Cardiac septum (tissue), 1 donor: Measurements from ENCODE around the gene KRTAP25-1. TPM values are rescaled to one million over a fixed set of nuclear protein-coding genes. Genes with fewer than 3 reads are reported as not detected.

Experiments
- DNase-seq: peaks from one replicate; pipeline ENCODE4 v3.0.0-alpha.2; 2020; ENCODE audit warnings: low spot score
- intact Hi-C: fragments of 100-400 bp; cut with DNase I; formaldehyde crosslinking; loops from one replicate; pipeline ENCODE4 v1.14.0; 2022
- long read RNA-seq: library from polyadenylated mRNA; unstranded; transcript quantifications from one replicate; pipeline ENCODE4 v2.0.0, GENCODE V29; 2021
- total RNA-seq: library from RNA; stranded (reverse); fragmentation: NEBNext Ultra II Directional; extraction: Animal tissue kit (Norgen Biotek cat#: 25700); gene quantifications from one replicate; pipeline ENCODE4 v1.2.1, GENCODE V29; 2021
- donor health status: DM: no; HTN: no; CAD: no.

KRTAP25-1 gene, protein sequence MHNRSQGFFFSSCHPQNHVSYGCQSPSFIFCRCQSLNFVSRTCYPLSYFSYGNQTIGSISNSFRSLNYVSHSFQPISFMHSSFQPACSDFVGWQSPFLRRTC
- not detected for total RNA-seq
- long read RNA-seq = 0 reads

DNA sequence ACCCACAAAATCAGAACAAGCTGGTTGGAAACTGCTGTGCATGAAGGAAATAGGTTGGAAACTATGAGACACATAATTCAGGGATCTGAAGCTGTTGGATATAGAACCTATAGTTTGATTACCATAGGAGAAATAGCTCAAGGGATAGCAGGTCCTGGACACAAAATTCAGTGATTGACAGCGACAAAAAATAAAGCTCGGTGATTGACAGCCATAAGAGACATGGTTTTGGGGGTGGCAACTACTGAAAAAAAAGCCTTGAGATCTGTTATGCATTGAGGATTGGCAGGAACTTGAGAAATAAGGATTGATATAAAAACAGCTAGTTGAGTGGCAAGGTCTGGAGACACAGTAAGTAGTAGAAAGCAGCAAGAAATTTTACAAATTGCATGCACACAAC, at the start of gene KRTAP25-1:
TSS of gene KRTAP25-1 (minus strand) at position 300 of the 400 bp plus-strand sequence. CDS start at position 276, 24 bp downstream.
- intact Hi-C loops = no loop called here
- no peak for DNase-seq

DNA sequence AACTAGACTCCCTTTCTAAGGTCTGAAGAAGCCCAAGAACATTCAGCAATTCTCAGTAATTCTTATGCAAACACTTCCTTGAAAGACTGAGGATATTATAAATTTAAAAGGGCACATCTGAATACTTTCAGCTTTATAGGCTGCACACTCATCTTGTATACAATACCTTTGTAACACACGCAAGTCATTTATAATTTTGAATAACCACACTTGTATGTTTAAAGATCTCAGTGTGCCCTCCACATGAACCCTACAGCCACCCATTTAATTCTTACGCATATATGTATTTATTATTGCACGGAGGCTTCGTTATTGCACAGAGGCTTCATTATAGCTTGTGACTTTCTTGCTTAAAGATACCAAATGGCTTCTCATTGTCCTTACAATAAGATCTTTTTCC, 49.4 kb upstream of the KRTAP25-1 start:
- DNase-seq = no peak
- intact Hi-C loops = no loop called here

DNA sequence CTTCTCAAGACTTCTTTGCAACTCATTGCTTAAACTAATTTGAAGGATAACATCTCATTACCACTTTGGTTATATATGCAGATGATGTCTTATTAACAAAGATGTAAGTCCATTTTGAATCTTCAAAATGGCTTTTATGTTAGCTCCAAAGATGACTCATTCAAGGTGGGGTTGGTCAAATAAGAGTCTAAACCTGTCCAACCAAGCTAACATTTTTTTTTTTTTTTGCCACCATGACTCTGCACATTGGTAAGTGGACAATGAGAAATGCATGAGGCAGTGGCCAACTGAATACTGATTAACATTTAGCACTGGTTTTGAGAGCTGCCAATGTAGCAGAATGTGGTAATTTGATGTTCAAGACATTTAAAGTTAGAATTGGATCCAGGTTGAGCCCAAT, 48.5 kb upstream of the KRTAP25-1 start:
- intact Hi-C loops = no loop called here
- no peak for DNase-seq

DNA sequence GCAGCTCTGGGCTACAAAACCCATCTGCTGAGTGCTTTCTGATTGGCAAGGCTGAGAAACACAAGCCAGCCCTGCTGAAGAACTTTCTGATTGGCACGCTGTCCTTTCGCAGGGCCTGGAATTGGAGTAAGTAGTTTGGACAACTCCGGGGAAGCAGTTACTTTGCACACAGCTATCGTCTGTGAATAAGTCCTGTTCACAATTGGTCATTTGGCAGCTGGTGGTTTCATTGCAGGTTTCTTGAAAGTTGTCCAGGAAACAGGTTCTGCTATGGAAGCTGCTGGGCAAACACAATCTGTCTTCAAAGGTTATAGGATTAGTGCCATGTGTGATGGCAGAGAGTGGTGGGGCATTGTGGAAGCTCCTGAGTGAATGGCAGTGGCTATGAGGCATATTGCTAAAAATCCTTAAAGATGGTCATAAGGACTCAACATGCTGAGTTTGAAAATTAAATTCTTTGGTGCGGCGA, 48.0 kb upstream of the KRTAP25-1 start, which contains the start of gene KRTAP27-1:
TSS of gene KRTAP27-1 (minus strand) at position 419 of the 469 bp plus-strand sequence. CDS start at position 393, 26 bp downstream.
- DNase-seq = no peak
- intact Hi-C loops = no loop called here

DNA sequence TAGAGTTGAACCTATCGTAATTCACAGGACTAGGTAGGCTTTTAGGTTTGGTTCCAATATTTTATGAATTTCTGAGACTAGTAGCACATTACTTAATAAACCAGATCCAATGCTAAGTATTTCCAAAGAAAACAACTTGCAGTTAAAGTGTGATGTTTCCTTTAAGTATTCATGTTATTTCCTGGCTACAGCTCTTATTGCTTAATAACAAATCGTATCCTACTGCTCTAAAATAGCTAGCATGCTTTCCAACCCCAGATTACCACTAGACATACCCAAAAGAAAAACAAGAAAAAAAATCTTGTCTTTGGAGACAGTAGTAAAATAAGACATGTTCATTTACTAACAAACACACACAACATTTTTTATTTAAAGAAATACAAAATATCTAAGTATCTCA, 47.3 kb upstream of the KRTAP25-1 start:
- DNase-seq = no peak
- intact Hi-C loops = no loop called here

DNA sequence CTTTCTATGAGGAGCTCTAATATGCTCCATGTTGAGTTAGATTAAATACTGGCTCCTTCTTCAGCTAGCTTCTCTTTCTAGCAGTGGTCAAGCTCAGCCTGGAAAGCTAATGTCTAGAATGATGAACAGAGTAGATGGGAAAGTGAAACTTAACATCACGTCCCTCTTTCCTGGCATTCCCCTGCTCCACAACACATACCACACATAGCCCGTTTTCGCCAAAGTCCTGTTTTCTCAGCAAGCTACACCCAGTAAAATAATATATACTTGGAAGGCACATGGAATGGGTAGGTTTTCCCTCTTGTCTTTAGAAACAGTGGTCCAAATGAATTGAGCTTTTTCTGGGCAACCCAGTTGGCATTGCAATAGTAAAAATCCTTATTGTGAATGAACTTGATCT, 44.4 kb upstream of the KRTAP25-1 start:
- no peak for DNase-seq
- intact Hi-C loops = no loop called here

DNA sequence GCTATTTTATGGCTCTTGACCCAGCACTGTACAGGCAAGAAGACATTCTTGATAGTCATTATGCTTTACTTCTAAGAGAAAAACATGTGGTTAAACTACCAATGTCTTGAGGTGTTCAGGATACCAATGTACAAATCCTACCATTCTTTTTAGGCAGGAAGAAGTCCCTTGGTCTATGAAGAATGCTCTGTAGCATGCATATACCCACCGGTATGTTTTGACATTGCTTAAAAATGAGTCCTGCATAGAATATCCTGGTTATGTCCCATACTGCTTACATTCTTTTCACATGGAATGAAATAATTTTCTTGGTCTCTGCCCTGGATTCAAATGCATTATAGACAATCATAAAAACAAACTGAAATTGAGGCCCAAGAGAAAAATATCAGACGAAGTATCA, 43.4 kb upstream of the KRTAP25-1 start:
- DNase-seq = no peak
- intact Hi-C loops = no loop called here

DNA sequence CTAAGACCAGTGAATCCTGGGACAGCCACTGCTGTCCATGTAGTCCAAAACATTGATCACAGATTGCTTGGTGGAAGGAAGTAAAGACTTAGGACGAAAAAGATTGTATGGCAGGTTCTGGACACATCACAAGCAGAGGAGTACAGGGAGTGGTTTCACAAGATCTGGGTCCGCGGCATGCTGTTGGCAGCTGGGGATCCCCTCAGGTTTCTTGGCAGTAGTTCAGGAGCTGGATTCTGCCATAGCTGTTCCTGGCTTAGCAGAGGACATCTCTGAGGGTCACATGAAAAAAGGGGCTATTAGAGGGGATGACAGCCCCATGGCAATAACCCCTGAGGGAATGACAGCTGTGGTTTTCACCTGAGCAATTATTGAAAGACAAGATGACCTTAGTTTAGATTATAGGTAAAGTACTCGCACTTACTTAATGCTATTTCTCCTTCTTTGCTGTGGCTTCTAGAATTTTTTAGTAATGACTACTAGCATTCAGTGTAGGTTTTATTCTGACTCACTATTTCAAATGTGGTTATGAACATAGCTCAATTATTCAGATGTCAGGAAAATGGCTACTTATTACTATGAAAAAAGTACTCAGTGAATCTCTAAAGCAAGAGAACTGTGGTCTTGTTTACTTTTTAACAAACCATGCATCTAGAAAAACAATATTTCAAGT, 40.0 kb upstream of the KRTAP25-1 start:
- intact Hi-C loops = no loop called here

DNA sequence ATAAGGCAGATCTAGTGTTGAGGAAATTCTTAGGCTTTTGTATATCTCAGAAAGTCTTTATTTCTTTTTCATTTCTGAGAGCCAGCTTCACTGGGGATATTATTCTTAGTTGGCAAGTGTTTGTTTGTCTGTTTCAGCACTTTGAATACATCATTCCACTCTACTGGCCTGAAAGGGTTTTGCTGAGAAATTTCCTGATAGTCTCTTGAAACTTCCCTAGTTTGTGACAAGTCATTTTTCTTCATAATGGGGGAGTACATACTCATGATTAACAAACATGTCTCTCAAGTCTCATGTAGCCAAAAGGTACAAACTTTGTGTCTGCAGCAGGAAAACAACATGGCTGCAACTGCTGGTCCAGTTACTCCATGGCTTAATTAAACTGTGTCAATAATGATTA, 37.1 kb upstream of the KRTAP25-1 start:
- DNase-seq = no peak
- intact Hi-C loops = no loop called here

More for the DNA sequence above, 40.0 kb upstream of the KRTAP25-1 start:
- no peak for DNase-seq

DNA sequence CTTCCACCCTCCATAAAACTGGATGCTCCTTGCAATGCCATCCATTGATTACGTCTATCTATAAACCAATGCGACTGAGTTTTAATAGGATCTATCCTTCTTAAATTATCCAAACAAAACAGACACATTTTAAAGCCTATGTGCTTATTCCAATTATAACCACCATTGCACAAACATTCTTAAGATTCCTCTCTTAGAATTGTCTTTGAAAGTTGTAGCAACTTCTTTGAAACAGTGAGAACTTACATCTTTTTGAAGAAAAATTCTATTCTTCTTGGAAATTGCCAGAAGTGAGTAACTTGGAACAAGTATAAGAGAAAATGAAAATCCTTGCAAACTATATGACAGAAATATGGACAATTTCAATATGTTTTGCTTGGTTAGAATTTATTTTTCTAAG, 30.9 kb upstream of the KRTAP25-1 start, which contains the start of gene KRTAP26-1:
TSS of gene KRTAP26-1 (minus strand) at position 101 of the 400 bp plus-strand sequence. CDS start 280 bp downstream, outside the sequence.
- intact Hi-C loops = no loop called here
- DNase-seq = no peak

DNA sequence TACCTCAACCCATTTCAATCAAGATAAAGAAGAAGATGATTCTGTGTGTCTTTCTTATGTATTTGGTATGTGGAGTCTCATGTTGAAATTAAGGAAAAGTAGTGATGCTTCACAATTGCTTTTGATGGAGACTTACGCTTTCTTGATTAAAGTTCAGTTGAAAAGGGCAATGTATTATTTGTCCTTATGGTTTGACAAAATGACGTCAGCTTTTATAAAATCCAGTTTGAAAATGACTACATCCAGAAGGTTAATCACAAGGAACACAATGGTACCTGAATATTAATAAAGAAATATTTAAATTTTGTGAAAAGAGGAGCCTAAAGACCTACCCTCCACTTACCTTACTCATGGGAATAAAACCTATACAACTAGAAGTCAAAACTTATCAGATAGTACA, 26.4 kb upstream of the KRTAP25-1 start:
- intact Hi-C loops = no loop called here
- no peak for DNase-seq

DNA sequence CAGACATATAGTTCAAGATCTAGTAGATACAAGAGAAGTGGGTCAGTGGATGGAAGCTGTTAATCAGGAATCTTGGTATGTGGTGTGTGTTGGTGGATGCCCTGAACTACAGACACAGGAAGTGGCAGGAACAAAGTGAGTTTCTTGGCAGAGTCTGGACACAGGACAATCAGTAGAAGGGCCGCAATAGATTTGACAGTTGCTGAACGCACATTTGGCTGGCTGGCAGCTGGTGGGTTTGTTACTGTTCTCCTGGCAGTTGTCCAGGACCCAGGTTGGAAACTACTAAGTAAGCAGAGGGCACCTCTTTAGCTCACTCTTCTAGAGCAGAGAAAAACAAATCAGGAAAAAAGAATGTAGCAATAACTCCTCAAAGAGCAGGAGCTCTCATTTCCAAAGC, 17.6 kb upstream of the KRTAP25-1 start:
- intact Hi-C loops = no loop called here
- DNase-seq = no peak

DNA sequence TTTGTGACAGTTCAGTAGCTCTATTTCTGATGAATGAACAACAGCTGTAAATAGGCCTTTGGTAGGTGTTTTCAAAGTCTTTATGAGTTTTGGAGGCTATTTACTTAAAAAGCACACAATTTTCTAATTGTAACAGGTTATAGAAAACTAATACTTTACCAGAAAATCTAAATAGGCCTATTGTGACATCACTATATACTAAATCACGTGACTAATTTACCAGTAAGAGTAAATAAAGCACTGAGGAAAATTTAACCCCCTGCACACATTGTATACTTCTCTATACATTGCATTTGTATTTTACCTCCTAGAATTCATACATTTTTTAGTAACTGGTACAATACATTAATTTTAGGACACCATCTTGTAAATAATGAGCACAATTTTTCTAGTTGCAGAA, 15.8 kb upstream of the KRTAP25-1 start:
- DNase-seq = no peak
- intact Hi-C loops = no loop called here

DNA sequence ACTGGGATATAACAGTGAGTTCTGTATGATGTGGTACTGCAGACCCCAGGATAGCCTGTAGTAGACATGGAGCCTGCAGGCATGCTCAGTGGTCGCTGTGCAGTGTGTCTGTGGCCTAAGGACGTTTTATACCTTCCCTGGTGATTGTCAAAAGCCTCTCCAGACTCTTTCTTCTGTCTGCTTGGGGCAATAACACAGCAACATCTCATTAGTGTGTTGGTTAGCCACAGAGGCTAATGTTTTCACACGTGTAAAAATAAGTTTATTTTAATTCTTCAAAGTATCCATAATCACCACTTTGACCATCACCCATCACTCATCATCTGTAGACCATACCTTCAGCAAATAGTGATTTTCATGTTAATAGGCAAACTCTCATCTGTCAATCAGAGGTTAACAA, 6.5 kb downstream of the KRTAP25-1 start, which contains the start of gene KRTAP24-1:
TSS of gene KRTAP24-1 (minus strand) at position 101 of the 400 bp plus-strand sequence. CDS start at position 83, 18 bp downstream.
- intact Hi-C loops = no loop called here
- DNase-seq = no peak

DNA sequence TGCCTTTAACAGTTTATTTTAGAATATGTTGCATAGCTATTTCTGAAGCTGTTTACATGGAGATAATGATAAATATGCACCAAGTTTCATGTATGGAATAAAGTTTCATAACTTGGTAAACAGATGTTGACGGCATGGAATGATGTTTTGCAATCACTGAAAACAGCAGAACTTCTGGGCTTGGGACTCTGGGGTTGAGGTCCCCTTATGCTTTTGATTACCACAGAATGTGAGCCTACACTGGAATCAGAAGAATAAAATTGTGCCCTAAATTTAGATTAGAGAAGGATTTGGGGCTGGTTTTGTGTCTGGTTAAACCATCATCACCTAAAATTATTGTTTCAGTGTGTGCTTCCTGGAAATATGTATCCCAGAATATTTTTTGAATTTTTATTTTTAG, 17.7 kb downstream of the KRTAP25-1 start:
- no peak for DNase-seq
- intact Hi-C loops = no loop called here

DNA sequence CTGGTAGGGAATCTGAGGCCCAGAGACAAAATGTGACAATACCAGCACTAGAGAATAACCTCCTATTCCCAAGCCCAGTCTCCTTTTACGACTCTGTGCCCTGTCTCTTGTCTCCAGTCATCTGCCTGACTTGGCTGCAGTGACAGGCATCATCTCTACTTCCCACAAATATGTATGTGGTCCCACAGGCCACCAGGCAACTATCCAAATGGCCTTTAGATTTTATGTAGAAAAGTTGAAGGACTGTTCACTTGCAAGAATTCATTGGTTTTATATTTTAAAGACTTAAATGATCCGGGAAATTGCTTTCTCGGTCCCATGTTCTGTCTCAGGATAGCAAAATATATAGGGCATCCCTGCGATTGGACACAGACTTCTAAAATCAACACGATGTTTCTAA, 18.2 kb downstream of the KRTAP25-1 start:
- DNase-seq = no peak
- intact Hi-C loops = no loop called here

DNA sequence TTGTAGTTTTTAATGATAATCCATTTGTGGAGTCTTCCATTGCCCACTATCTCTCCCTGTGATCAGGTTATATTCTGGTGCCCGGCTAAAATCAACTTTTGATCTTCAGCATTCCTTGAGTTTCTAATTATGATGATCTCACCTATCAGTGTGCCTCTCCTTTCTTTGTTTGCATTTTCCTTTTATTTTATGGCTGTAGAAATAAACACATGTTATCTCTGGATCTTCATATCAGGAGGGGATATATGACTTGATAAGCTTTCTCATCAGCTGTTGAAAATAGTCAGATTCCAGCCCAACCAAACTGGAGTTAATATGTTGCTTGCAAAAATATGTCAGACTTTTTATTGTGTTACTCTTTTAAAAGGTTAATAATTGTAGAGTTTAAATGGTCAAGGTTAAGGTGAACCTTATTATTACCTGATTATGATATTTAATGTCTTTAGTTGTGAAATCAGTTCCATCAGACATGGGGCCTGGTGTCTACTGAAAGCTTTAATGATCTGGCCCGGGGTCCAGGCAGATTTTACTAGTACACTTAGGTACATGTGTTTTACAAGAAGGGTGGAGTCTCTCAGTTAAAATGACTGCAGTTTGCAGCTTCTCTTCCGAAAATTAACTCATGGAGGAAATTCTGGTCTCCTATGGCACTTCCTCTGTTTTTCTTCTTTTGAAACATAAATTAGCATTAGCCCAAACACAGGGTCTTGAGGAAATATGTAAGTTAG, 19.3 kb downstream of the KRTAP25-1 start:
- no peak for DNase-seq
- intact Hi-C loops = no loop called here

DNA sequence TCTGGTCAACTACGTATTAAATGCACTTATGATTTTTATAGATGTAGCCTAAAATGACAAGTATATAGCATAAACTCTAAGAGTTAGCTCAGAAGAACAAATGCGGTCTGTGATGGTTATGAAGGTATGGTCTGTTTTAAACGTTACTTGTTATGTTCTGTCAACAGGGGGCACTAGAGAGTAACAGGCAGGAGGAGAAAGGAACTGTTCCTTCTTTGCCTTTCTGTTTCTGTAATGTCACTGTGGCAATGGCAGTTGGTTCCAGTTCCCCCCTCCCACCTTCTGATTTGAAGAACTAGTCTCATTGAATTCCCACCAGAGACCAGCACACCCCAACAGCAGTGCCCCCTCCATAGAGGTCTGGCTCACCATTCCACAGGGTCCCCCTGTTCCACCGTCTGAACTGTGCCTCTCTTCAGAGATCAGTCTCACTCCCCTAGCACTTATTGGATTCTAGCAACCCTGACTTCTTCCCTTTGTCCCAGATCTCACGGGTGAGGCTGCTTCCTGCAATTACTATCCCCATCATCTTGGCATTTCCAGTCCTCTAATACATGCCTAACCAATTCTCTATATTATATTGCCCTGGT, 20.6 kb downstream of the KRTAP25-1 start:
- intact Hi-C loops = no loop called here

DNA sequence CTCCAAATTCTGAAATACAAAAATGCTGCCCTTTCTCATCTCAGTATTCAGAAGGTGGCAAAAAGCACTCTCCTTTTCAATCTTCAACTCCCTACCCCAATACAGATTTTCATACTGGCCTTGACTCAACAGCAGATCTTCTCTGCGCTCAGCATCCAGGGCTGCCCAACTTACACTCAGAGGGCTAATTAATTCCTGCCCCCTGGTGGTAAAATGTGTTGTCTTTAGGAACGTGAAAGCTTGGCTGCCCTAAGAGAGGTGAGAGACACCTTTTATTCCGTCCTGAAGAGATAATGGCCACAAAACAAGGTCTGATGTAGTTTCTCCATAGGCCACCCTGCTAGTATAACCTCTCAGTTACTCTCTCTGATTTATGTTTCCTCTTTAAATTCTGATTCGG, 31.5 kb downstream of the KRTAP25-1 start:
- DNase-seq = no peak
- intact Hi-C loops = no loop called here

More for the DNA sequence above, 20.6 kb downstream of the KRTAP25-1 start:
- no peak for DNase-seq

DNA sequence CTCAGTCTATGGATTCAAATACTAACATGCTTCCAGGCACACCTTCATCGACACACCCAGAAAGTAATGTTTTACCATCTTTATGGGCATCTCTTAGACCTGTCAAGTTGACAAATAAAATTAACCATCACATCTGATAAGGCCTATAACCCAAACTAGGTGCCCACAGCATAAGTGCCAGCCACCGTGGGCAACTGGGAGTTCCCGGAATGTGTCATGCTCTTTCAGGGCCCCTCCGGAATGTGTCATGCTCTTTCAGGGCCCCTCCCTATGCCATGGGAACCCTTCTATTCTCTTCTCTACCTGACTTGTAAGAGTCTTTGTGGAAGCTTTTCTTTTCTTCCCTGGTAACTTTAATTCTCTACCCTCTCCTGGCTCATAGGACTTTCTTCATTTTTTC, 33.2 kb downstream of the KRTAP25-1 start:
- no peak for DNase-seq
- intact Hi-C loops = no loop called here
